HCT116 (cell line): ENCODE measurements around the gene GAK. TPM values are rescaled to one million over a fixed set of nuclear protein-coding genes. Genes with fewer than 3 reads are reported as not detected.

Experiments
- ATAC-seq: fragments of 200-7000 bp; cut with Tn5 transposase; 2 replicates; pipeline ENCODE4 v1.9.1; 2020; ENCODE audit warnings: mild to moderate bottlenecking, moderate library complexity
- BruUV-seq: library from RNA; stranded (reverse); fragments of 400-500 nt; replicated peaks from 2 replicates; lab custom pipeline; 2021; lab: Mats Ljungman, UMichigan
- CTCF ChIA-PET: fragments of 300-600 bp; sonication (Branson Sonifier 250); formaldehyde crosslinking; loops from one replicate; lab custom pipeline; 2021; ENCODE audit warnings: antibody characterized with exemption; lab: Charles Lee
- POLR2A ChIA-PET: fragments of 300-600, 350-600 bp; sonication (Branson Sonifier 250); formaldehyde crosslinking; loops from one replicate; lab custom pipeline; 2021; ENCODE audit warnings: antibody characterized with exemption; lab: Charles Lee
- RAD21 ChIA-PET, 2 experiments: fragments of 300-600 bp; sonication (Branson Sonifier 250); formaldehyde crosslinking; loops; one replicate each; lab custom pipeline; 2023; ENCODE audit warnings: low total read pairs in 2 of 2; ENCODE audit not compliant: uncharacterized antibody in 2 of 2, unreplicated experiment in 2 of 2, low non-redundant PET in 1 of 2; lab: Charles Lee
- DNase-seq: peaks from one replicate; pipeline ENCODE4 v3.0.0-alpha.2; 2010; ENCODE audit warnings: low read depth, low spot score
- H2AFZ ChIP-seq: fragments of 200-600 bp; shearing (Covaris generic), sonication (generic); 2 replicates; pipeline ENCODE4 v1.6.1; 2017; ENCODE audit warnings: low read depth, mixed run types, mixed read lengths, antibody characterized with exemption, low read length; ENCODE audit not compliant: poor library complexity, severe bottlenecking
- H3K27ac ChIP-seq: 2 replicates; pipeline ENCODE4 v1.5.1; 2012; ENCODE audit warnings: low read depth, low read length
- H3K27me3 ChIP-seq: fragments of 200-600 bp; sonication (generic); 2 replicates; pipeline ENCODE4 v1.6.1; 2016; ENCODE audit warnings: mixed run types, low read length, mixed read lengths; ENCODE audit not compliant: insufficient read depth
- H3K36me3 ChIP-seq, 2 experiments: fragments of 200-500 bp in 1 of 2; fragments of 200-600 bp in 1 of 2; sonication (Bioruptor generic) in 1 of 2; sonication (generic) in 1 of 2; 2 replicates each; pipeline versions ENCODE4 v1.5.1 to v1.6.1; 2014 to 2016; ENCODE audit warnings: low read length in 2 of 2, inconsistent platforms in 1 of 2, mixed read lengths in 1 of 2, mixed run types in 1 of 2; ENCODE audit not compliant: insufficient read depth in 2 of 2, control insufficient read depth in 1 of 2
- H3K4me1 ChIP-seq, 2 experiments: fragments of 200-600 bp in 1 of 2; sonication (generic) in 1 of 2; 2 replicates each; pipeline versions ENCODE4 v1.5.1 to v1.6.1; 2012 to 2017; ENCODE audit warnings: low read length in 2 of 2, inconsistent platforms in 1 of 2, mild to moderate bottlenecking in 1 of 2, mixed read lengths in 1 of 2, mixed run types in 1 of 2, moderate library complexity in 1 of 2; ENCODE audit not compliant: insufficient read depth in 2 of 2, control insufficient read depth in 1 of 2
- H3K4me2 ChIP-seq: fragments of 200-600 bp; sonication (generic); 2 replicates; pipeline ENCODE4 v1.6.1; 2017; ENCODE audit warnings: mixed run types, low read length, mixed read lengths
- H3K4me3 ChIP-seq, 2 experiments: fragments of 200-600 bp in 1 of 2; sonication (generic) in 1 of 2; replicated peaks in 1 of 2; 2 replicates each; pipeline ENCODE4 v1.5.1; 2011 to 2016; ENCODE audit warnings: low read length in 2 of 2, control low read depth in 1 of 2, low read depth in 1 of 2, mild to moderate bottlenecking in 1 of 2, mixed read lengths in 1 of 2, mixed run types in 1 of 2
- H3K79me2 ChIP-seq: fragments of 200-600 bp; sonication (generic); 2 replicates; pipeline ENCODE4 v1.6.1; 2017; ENCODE audit warnings: mild to moderate bottlenecking, mixed run types, low read length, moderate library complexity, mixed read lengths; ENCODE audit not compliant: insufficient read depth
- H3K9ac ChIP-seq: fragments of 200-600 bp; sonication (generic); 2 replicates; pipeline ENCODE4 v1.6.1; 2016; ENCODE audit warnings: low read length, mixed read lengths
- H3K9me2 ChIP-seq: fragments of 200-600 bp; sonication (generic), shearing (Covaris generic); 2 replicates; pipeline ENCODE4 v1.6.1; 2017; ENCODE audit warnings: mixed run types, mild to moderate bottlenecking, moderate library complexity; ENCODE audit not compliant: insufficient read depth
- H3K9me3 ChIP-seq, 2 experiments: fragments of 200-500 bp in 1 of 2; fragments of 200-600 bp in 1 of 2; sonication (Bioruptor generic) in 1 of 2; sonication (generic) in 1 of 2; 2 replicates each; pipeline ENCODE4 v1.6.1; 2014 to 2017; ENCODE audit warnings: low read length in 2 of 2, mixed read lengths in 2 of 2, inconsistent platforms in 1 of 2, low read depth in 1 of 2, mild to moderate bottlenecking in 1 of 2, mixed run types in 1 of 2, moderate library complexity in 1 of 2; ENCODE audit not compliant: control insufficient read depth in 1 of 2, insufficient read depth in 1 of 2
- H4K20me1 ChIP-seq: fragments of 200-600 bp; sonication (generic), shearing (Covaris generic); 2 replicates; pipeline ENCODE4 v1.6.1; 2017; ENCODE audit warnings: mixed run types, mild to moderate bottlenecking, moderate library complexity; ENCODE audit not compliant: insufficient read depth
- CBX3 ChIP-seq: IDR thresholded peaks from 2 replicates; pipeline ENCODE4 v1.6.1; 2012; ENCODE audit warnings: low read depth
- CEBPB ChIP-seq: IDR thresholded peaks from 2 replicates; pipeline ENCODE4 v1.6.1; 2012; ENCODE audit warnings: low read depth
- CTCF ChIP-seq, 3 experiments: fragments of 200-600 bp in 1 of 3; sonication (generic) in 1 of 3; IDR thresholded peaks in 2 of 3; conservative IDR thresholded peaks in 1 of 3; 2 replicates each; pipeline ENCODE4 v1.5.1; 2012 to 2017; ENCODE audit warnings: low read depth in 2 of 3, low read length in 2 of 3, antibody characterized with exemption in 1 of 3, borderline replicate concordance in 1 of 3, control low read depth in 1 of 3, mild to moderate bottlenecking in 1 of 3, mixed read lengths in 1 of 3, mixed run types in 1 of 3, moderate library complexity in 1 of 3; ENCODE audit not compliant: insufficient read depth in 1 of 3
- EGR1 ChIP-seq: IDR thresholded peaks from 2 replicates; pipeline ENCODE4 v1.6.1; 2012; ENCODE audit warnings: low read depth
- ELF1 ChIP-seq: IDR thresholded peaks from 2 replicates; pipeline ENCODE4 v1.6.1; 2012; ENCODE audit warnings: low read depth, borderline replicate concordance
- EZH2 ChIP-seq: fragments of 200-600 bp; sonication (generic); IDR thresholded peaks from 2 replicates; pipeline ENCODE4 v1.6.1; 2017; ENCODE audit warnings: antibody characterized with exemption, mixed run types
- JUND ChIP-seq: IDR thresholded peaks from 2 replicates; pipeline ENCODE4 v1.6.1; 2012
- POLR2A ChIP-seq: IDR thresholded peaks from 2 replicates; pipeline ENCODE4 v1.7.0; 2011; ENCODE audit warnings: borderline replicate concordance; ENCODE audit not compliant: insufficient read depth, insufficient read length; ENCODE audit errors: extremely low read depth
- POLR2AphosphoS5 ChIP-seq: IDR thresholded peaks from 2 replicates; pipeline ENCODE4 v1.6.1; 2011; ENCODE audit warnings: mild to moderate bottlenecking, low read depth, low read length, moderate library complexity
- REST ChIP-seq: IDR thresholded peaks from 2 replicates; pipeline ENCODE4 v1.6.1; 2012; ENCODE audit warnings: low read depth
- SIN3A ChIP-seq: IDR thresholded peaks from 2 replicates; pipeline ENCODE4 v1.6.1; 2012; ENCODE audit warnings: low read depth
- SP1 ChIP-seq: IDR thresholded peaks from 2 replicates; pipeline ENCODE4 v1.6.1; 2012; ENCODE audit warnings: low read depth
- TCF7L2 ChIP-seq: IDR thresholded peaks from 2 replicates; pipeline ENCODE4 v1.7.0; 2011; ENCODE audit warnings: borderline replicate concordance, inconsistent platforms; ENCODE audit not compliant: insufficient read depth, insufficient read length; ENCODE audit errors: extremely low read depth
- ZBTB33 ChIP-seq: IDR thresholded peaks from 2 replicates; pipeline ENCODE4 v1.6.1; 2011; ENCODE audit warnings: mild to moderate bottlenecking, low read length, moderate library complexity; ENCODE audit not compliant: insufficient replicate concordance; ENCODE audit errors: extremely low read depth
- ZNF274 ChIP-seq: fragments of 200-500 bp; sonication (Bioruptor generic); IDR thresholded peaks from 2 replicates; pipeline ENCODE4 v1.6.1; 2014; ENCODE audit warnings: mild to moderate bottlenecking, low read depth, low read length, inconsistent platforms
- intact Hi-C: fragments of 100-400 bp; cut with micrococcal nuclease; formaldehyde crosslinking; loops from 2 replicates; pipeline ENCODE4 v1.10.0; 2022
- total RNA-seq: library from RNA; stranded (reverse); gene quantifications from one replicate; pipeline ENCODE4 v1.2.1, GENCODE V29; 2021; ENCODE audit not compliant: unreplicated experiment

The GAK gene
- total RNA-seq, 1 experiment from 2014 or later = 123 TPM

- peaks cover 0 to 4% of the 10 kb centered on the region in 2 experiments; a peak in 2 of 4 replicates for H3K36me3 ChIP-seq
- CTCF ChIA-PET = no interaction called here
- no peak for DNase-seq
- H3K27me3 ChIP-seq = no peaks in the 10 kb centered on the region
- intact Hi-C loops = loop anchor here (10.0 kb wide), 1 partner anchor 70 kb away; no protein-coding TSS in a partner anchor
- TF ChIP-seq POLR2A (no peak), CEBPB (no peak), SP1 (no peak), TCF7L2 (no peak), SIN3A (no peak), POLR2AphosphoS5 (no peak), EGR1 (no peak), JUND (no peak), CBX3 (no peak), ELF1 (no peak), ZBTB33 (no peak), CTCF (IDR thresholded peaks at IDR 0.05 in 2 of 3, conservative IDR thresholded peaks at IDR 0.05 in 1 of 3; ENCODE audit: borderline replicate concordance in 1 of 3, insufficient read depth in 1 of 3, low read depth in 2 of 3, low read length in 2 of 3) (no peak), REST (no peak), EZH2 (no peak), ZNF274 (no peak)
- TF ChIP-seq, all 23 proteins: peak for 0
- H3K9ac ChIP-seq = no peak overlapping the region
- 0 out of 2 replicates have a peak, but pooled peaks cover 5% of the 10 kb centered on the region for H4K20me1 ChIP-seq
- no peak overlapping the region for H3K4me3 ChIP-seq
- H3K9me3 ChIP-seq = no peaks in the 10 kb centered on the region
- no peak; the same call in 1 of the 2 replicates for ATAC-seq
- POLR2A ChIA-PET = no interaction called here
- no TSS peak for BruUV-seq
- peaks cover 70% of the 10 kb centered on the region for H3K79me2 ChIP-seq
- no peak overlapping the region for H2AFZ ChIP-seq
- no peaks in the 10 kb centered on the region for H3K9me2 ChIP-seq
- no peak overlapping the region for H3K4me2 ChIP-seq
- RAD21 ChIA-PET = no interaction called here
- H3K27ac ChIP-seq = no peak overlapping the region
- no peaks in the 10 kb centered on the region for H3K4me1 ChIP-seq
These were observed 17.1 kb downstream of the GAK start for GRCh38 chr4:915041-915474.
